OCI-LY7 (cell line): Measurements from ENCODE around the gene ZNF423. TPM values are rescaled to one million over a fixed set of nuclear protein-coding genes. Genes with fewer than 3 reads are reported as not detected.

ENCODE experiments used
- BruUV-seq: library from RNA; stranded (reverse); fragments of 400-500 nt; replicated peaks from 2 replicates; lab custom pipeline; 2021; lab: Mats Ljungman, UMichigan
- CTCF ChIA-PET: fragments of 300-600 bp; sonication (Branson Sonifier 250); formaldehyde crosslinking; loops from one replicate; lab custom pipeline; 2022; ENCODE audit warnings: antibody characterized with exemption; ENCODE audit not compliant: unreplicated experiment; lab: Charles Lee
- POLR2A ChIA-PET: fragments of 300-600 bp; sonication (Branson Sonifier 250); formaldehyde crosslinking; loops from one replicate; lab custom pipeline; 2022; ENCODE audit warnings: antibody characterized with exemption; lab: Charles Lee
- DNase-seq: peaks from one replicate; pipeline ENCODE4 v3.0.0-alpha.2; 2015; ENCODE audit warnings: low spot score
- H2AFZ ChIP-seq: fragments of 200-600 bp; sonication (generic), shearing (Covaris generic); 2 replicates; pipeline ENCODE4 v1.6.1; 2014; ENCODE audit warnings: mild to moderate bottlenecking, antibody characterized with exemption, low read length, moderate library complexity
- H3K27ac ChIP-seq: fragments of 200-600 bp; sonication (generic); 2 replicates; pipeline ENCODE4 v1.5.1; 2014; ENCODE audit warnings: mixed run types, low read depth, mild to moderate bottlenecking, moderate library complexity, low read length, inconsistent platforms; ENCODE audit not compliant: poor library complexity, severe bottlenecking
- H3K36me3 ChIP-seq: fragments of 200-600 bp; sonication (generic); 2 replicates; pipeline ENCODE4 v1.6.1; 2014; ENCODE audit warnings: mild to moderate bottlenecking, antibody characterized with exemption, low read length, moderate library complexity, mixed read lengths; ENCODE audit not compliant: insufficient read depth
- H3K4me1 ChIP-seq: fragments of 200-600 bp; sonication (generic); 2 replicates; pipeline ENCODE4 v1.5.1; 2014; ENCODE audit warnings: mild to moderate bottlenecking, low read length; ENCODE audit not compliant: insufficient read depth, poor library complexity, severe bottlenecking
- H3K4me2 ChIP-seq: fragments of 200-600 bp; sonication (generic); 2 replicates; pipeline ENCODE4 v1.6.1; 2014; ENCODE audit warnings: mild to moderate bottlenecking, low read length
- H3K4me3 ChIP-seq: fragments of 200-600 bp; sonication (generic); 2 replicates; pipeline ENCODE4 v1.5.1; 2014; ENCODE audit warnings: mild to moderate bottlenecking, low read depth, low read length; ENCODE audit not compliant: poor library complexity, severe bottlenecking
- H3K79me2 ChIP-seq: fragments of 200-600 bp; sonication (generic); 2 replicates; pipeline ENCODE4 v1.6.1; 2016; ENCODE audit warnings: low read depth, mild to moderate bottlenecking, low read length, moderate library complexity, mixed read lengths; ENCODE audit not compliant: insufficient read depth
- H3K9me2 ChIP-seq: fragments of 200-600 bp; sonication (generic); 2 replicates; pipeline ENCODE4 v1.6.1; 2016; ENCODE audit warnings: mild to moderate bottlenecking, low read length, mixed read lengths; ENCODE audit not compliant: insufficient read depth
- H3K9me3 ChIP-seq: fragments of 200-600 bp; sonication (generic); 2 replicates; pipeline ENCODE4 v1.6.1; 2014; ENCODE audit warnings: mild to moderate bottlenecking, mixed run types, low read length, mixed read lengths
- H4K20me1 ChIP-seq: fragments of 200-600 bp; sonication (generic); 2 replicates; pipeline ENCODE4 v1.6.1; 2014; ENCODE audit warnings: mild to moderate bottlenecking, antibody characterized with exemption, low read length, moderate library complexity, mixed read lengths; ENCODE audit not compliant: insufficient read depth
- CTCF ChIP-seq: fragments of 200-600 bp; sonication (generic); conservative IDR thresholded peaks from 2 replicates; pipeline ENCODE4 v1.5.1; 2014; ENCODE audit warnings: mild to moderate bottlenecking, antibody characterized with exemption, low read length, moderate library complexity, mixed read lengths
- EZH2phosphoT487 ChIP-seq: fragments of 200-600 bp; sonication (generic); IDR thresholded peaks from 2 replicates; pipeline ENCODE4 v1.6.1; 2018; ENCODE audit warnings: low read depth, borderline replicate concordance, mild to moderate bottlenecking, mixed run types, antibody characterized with exemption, low read length, moderate library complexity, mixed read lengths
- intact Hi-C: fragments of 100-400 bp; cut with micrococcal nuclease; formaldehyde crosslinking; loops from one replicate; pipeline ENCODE4 v1.10.0; 2022; ENCODE audit not compliant: unreplicated experiment
- total RNA-seq, 2 experiments: library from RNA; depleted of rRNA in 1 of 2; stranded (reverse); fragments of >200 nt in 1 of 2; shearing (Covaris generic) in 1 of 2; gene quantifications; 2 replicates each; pipeline ENCODE4 v1.2.3, GENCODE V29; 2014 to 2022

ZNF423 gene
- total RNA-seq, 2 experiments from 2014 or later, result 0.09 to 0.13 TPM

- ChIA-PET CTCF (interaction anchor here (0.8 kb wide), 2 partner anchors 17 to 37 kb away, joined by 3 read pairs; no protein-coding TSS in a partner anchor), POLR2A (interaction anchor here (0.8 to 1.7 kb wide), 8 partner anchors 10 to 43 kb away, joined by 3 to 9 read pairs (median 4); no protein-coding TSS in a partner anchor)
- peak overlapping the region; percentile 68 for H2AFZ ChIP-seq
Measured at GRCh38 chr16:49482690-49483089, 373.2 kb downstream of the ZNF423 start.

GRCh38 chr16:49478616-49479015 lies 377.3 kb downstream of the ZNF423 start:
- Histone ChIP-seq H3K4me3 (no peak overlapping the region), H3K79me2 (no peaks in the 10 kb centered on the region), H3K4me2 (peak overlapping the region; percentile 49; the same call in 1 of the 2 replicates), H3K27ac (no peak overlapping the region), H4K20me1 (no peaks in the 10 kb centered on the region), H2AFZ (peak overlapping the region; percentile 40; the same call in 1 of the 2 replicates), H3K9me2 (no peaks in the 10 kb centered on the region), H3K36me3 (no peaks in the 10 kb centered on the region), H3K9me3 (no peaks in the 10 kb centered on the region), H3K4me1 (peaks cover 46% of the 10 kb centered on the region)
- no peak for DNase-seq
- no TSS peak for BruUV-seq
- CTCF ChIA-PET, result no interaction called here
- intact Hi-C loops, result no loop called here
- TF ChIP-seq EZH2phosphoT487 (no peak), CTCF (no peak)
- POLR2A ChIA-PET, result no interaction called here

More at GRCh38 chr16:49482690-49483089, 373.2 kb downstream of the ZNF423 start:
- Histone ChIP-seq H4K20me1 (no peaks in the 10 kb centered on the region), H3K4me1 (peaks cover 52% of the 10 kb centered on the region), H3K9me3 (no peaks in the 10 kb centered on the region), H3K4me2 (peak overlapping the region; percentile 73), H3K4me3 (no peak overlapping the region), H3K36me3 (no peaks in the 10 kb centered on the region), H3K9me2 (no peaks in the 10 kb centered on the region), H3K27ac (peak overlapping the region; percentile 15), H3K79me2 (no peaks in the 10 kb centered on the region)
- no peak for TF ChIP-seq EZH2phosphoT487
- intact Hi-C loops, result no loop called here
- BruUV-seq, result no TSS peak
- DNase-seq, result no peak

- no peaks in the 10 kb centered on the region for H3K9me3 ChIP-seq
- H2AFZ ChIP-seq, result peak overlapping the region; percentile 40; the same call in 1 of the 2 replicates
- no TSS peak for BruUV-seq
- ChIA-PET CTCF (no interaction called here), POLR2A (no interaction called here)
- H3K79me2 ChIP-seq, result no peaks in the 10 kb centered on the region
- no peaks in the 10 kb centered on the region for H3K36me3 ChIP-seq
- peak; percentile 68 for DNase-seq
- H3K27ac ChIP-seq, result peak overlapping the region; percentile 14
- TF ChIP-seq EZH2phosphoT487, result no peak
- no peaks in the 10 kb centered on the region for H4K20me1 ChIP-seq
- intact Hi-C loops, result no loop called here
- H3K4me1 ChIP-seq, result peaks cover 41% of the 10 kb centered on the region
- H3K4me3 ChIP-seq, result no peak overlapping the region
- peak overlapping the region; percentile 49 for H3K4me2 ChIP-seq
- no peaks in the 10 kb centered on the region for H3K9me2 ChIP-seq
Measured at GRCh38 chr16:49478107-49478506, 377.8 kb downstream of the ZNF423 start.
